Measurements from ENCODE around the gene CEP290.

DNA sequence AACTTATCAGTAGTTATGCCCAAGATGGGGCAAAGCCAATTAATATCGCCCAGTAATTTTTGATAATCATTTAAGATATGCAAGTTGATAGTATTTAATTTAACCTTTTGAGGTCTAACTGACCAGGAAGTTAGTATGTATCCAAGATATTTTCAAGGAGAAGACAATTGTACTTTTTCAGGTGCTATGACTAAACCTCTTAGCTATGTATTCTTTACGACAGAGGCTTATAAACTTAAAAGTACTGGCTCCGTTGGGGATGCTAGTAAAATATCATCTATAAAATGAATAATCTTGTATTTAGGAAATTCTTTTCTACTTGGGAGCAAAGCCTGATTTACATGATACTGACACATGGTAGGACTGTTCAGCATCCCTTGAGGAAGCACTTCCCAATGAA lies 40.5 kb upstream of the CEP290 start:
- TF ChIP-seq POLR2A (IDR thresholded peaks at IDR 0.05; ENCODE audit: low read depth, low read length) (no peak), POLR2AphosphoS5 (IDR thresholded peaks at IDR 0.05; ENCODE audit: low read depth, low read length) (no peak), TAF1 (IDR thresholded peaks at IDR 0.05; ENCODE audit: low read depth, low read length) (no peak), PAX5 (IDR thresholded peaks at IDR 0.05; ENCODE audit: insufficient read depth, low read length, severe bottlenecking) (no peak), SPI1 (IDR thresholded peaks at IDR 0.05; ENCODE audit: low read depth, low read length) (no peak)

All from GM12891 (cell line).